K562 (cell line): Measurements from ENCODE around the gene FHIP2A.
A peak's percentile ranks its signal among the peaks of the same experiment; 100 is the strongest.
"Not testable (repeated sequence)": the region's sequence is repeated elsewhere in the genome, so short reads cannot be mapped to it uniquely, and the experiment has no call there.

Experiments used
- CTCF ChIP-seq, 3 experiments: IDR thresholded peaks in 2 of 3; conservative IDR thresholded peaks in 1 of 3; 2 replicates each; pipeline ENCODE4 v1.5.1; 2011 to 2012; ENCODE audit warnings: low read length in 3 of 3, mild to moderate bottlenecking in 3 of 3, control low read depth in 2 of 3, improper control_type of control experiment in 1 of 3, inconsistent platforms in 1 of 3, low read depth in 1 of 3, mixed read lengths in 1 of 3, moderate library complexity in 1 of 3; ENCODE audit not compliant: insufficient read depth in 2 of 3
- EZH2 ChIP-seq: IDR thresholded peaks from 2 replicates; pipeline ENCODE4 v1.6.1; 2012; ENCODE audit warnings: low read depth, mild to moderate bottlenecking, inconsistent platforms, low read length, borderline replicate concordance
- FOXK2 ChIP-seq, 2 experiments: fragments of 450-650 bp; IDR thresholded peaks in 1 of 2; conservative IDR thresholded peaks in 1 of 2; 2 replicates each; pipeline ENCODE4 v1.6.1; 2016; ENCODE audit warnings: low read depth in 2 of 2, mild to moderate bottlenecking in 1 of 2
- MTA2 ChIP-seq: fragments of 450-650 bp; IDR thresholded peaks from 2 replicates; pipeline ENCODE4 v1.6.1; 2016; ENCODE audit warnings: low read depth
- RAD21 ChIP-seq, 2 experiments: fragments of 250-450 bp in 1 of 2; fragments of 450-650 bp in 1 of 2; sonication (Bioruptor Pico) in 1 of 2; formaldehyde crosslinking in 1 of 2; IDR thresholded peaks in 1 of 2; conservative IDR thresholded peaks in 1 of 2; 2 replicates each; pipeline versions ENCODE4 v1.4.0 to v1.8.0; 2020 to 2022; ENCODE audit warnings: mild to moderate bottlenecking in 2 of 2, moderate library complexity in 1 of 2
- SIN3B ChIP-seq: fragments of 450-650 bp; IDR thresholded peaks from 2 replicates; pipeline ENCODE4 v1.6.1; 2017; ENCODE audit warnings: low read depth, mild to moderate bottlenecking, moderate library complexity
- ZNF121 ChIP-seq: sonication (generic); formaldehyde crosslinking; conservative IDR thresholded peaks from 2 replicates; pipeline ENCODE4 v1.8.0; 2022; ENCODE audit warnings: missing genetic modification reagents

GRCh38 chr10:114786492-114786891 is 35.1 kb upstream of the FHIP2A start:
- TF ChIP-seq EZH2; FOXK2 (conservative IDR thresholded peaks at IDR 0.05 in 1 of 2, IDR thresholded peaks at IDR 0.05 in 1 of 2; ENCODE audit: low read depth in 2 of 2); ZNF121 (CRISPR knock-in tag); MTA2; SIN3B: not testable (repeated sequence)
- peak; percentile 19 to 55 (median 26); a peak in 3 of 6 replicates for TF ChIP-seq CTCF (IDR thresholded peaks at IDR 0.05 in 2 of 3, conservative IDR thresholded peaks at IDR 0.05 in 1 of 3; ENCODE audit: insufficient read depth in 2 of 3, low read depth in 1 of 3, low read length in 3 of 3)
- TF ChIP-seq RAD21 (CRISPR knock-in tag; conservative IDR thresholded peaks at IDR 0.05 in 1 of 2, IDR thresholded peaks at IDR 0.05 in 1 of 2): peak; percentile 23 to 54; a peak in 2 of 4 replicates
